ENCODE data around the gene CRYBG2.

CRYBG2 gene

GRCh38 chr1:26278303-26278702 is 75.6 kb downstream of the CRYBG2 start:
- Histone ChIP-seq H3K4me3 (ENCODE audit: severe bottlenecking) (no peak overlapping the region), H3K4me1 (ENCODE audit: insufficient read depth, poor library complexity, severe bottlenecking) (peaks cover 54% of the 10 kb centered on the region), H3K9me3 (ENCODE audit: severe bottlenecking) (no peaks in the 10 kb centered on the region), H3K27ac (ENCODE audit: poor library complexity, severe bottlenecking) (peak overlapping the region; percentile 91), H3K27me3 (ENCODE audit: insufficient read depth, poor library complexity, severe bottlenecking) (no peaks in the 10 kb centered on the region), H3K36me3 (ENCODE audit: low read depth) (peaks cover 36% of the 10 kb centered on the region)
- ATAC-seq (ENCODE audit: low read depth) (peak; percentile 47), DNase-seq (ENCODE audit: low spot score) (peak; percentile 85)
- TF ChIP-seq, protein P1, sequence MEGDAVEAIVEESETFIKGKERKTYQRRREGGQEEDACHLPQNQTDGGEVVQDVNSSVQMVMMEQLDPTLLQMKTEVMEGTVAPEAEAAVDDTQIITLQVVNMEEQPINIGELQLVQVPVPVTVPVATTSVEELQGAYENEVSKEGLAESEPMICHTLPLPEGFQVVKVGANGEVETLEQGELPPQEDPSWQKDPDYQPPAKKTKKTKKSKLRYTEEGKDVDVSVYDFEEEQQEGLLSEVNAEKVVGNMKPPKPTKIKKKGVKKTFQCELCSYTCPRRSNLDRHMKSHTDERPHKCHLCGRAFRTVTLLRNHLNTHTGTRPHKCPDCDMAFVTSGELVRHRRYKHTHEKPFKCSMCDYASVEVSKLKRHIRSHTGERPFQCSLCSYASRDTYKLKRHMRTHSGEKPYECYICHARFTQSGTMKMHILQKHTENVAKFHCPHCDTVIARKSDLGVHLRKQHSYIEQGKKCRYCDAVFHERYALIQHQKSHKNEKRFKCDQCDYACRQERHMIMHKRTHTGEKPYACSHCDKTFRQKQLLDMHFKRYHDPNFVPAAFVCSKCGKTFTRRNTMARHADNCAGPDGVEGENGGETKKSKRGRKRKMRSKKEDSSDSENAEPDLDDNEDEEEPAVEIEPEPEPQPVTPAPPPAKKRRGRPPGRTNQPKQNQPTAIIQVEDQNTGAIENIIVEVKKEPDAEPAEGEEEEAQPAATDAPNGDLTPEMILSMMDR (IDR thresholded peaks at IDR 0.05; ENCODE audit: poor library complexity, severe bottlenecking), result no peak

- no peak for DNase-seq (ENCODE audit: low spot score)
- H3K9me3 ChIP-seq (ENCODE audit: severe bottlenecking), result no peaks in the 10 kb centered on the region
- H3K4me1 ChIP-seq (ENCODE audit: insufficient read depth, poor library complexity, severe bottlenecking), result peaks cover 54% of the 10 kb centered on the region
- no peak for ATAC-seq (ENCODE audit: low read depth)
- H3K4me3 ChIP-seq (ENCODE audit: severe bottlenecking), result no peak overlapping the region
- TF ChIP-seq, protein P1 (IDR thresholded peaks at IDR 0.05; ENCODE audit: poor library complexity, severe bottlenecking), result no peak
- H3K36me3 ChIP-seq (ENCODE audit: low read depth), result peaks cover 36% of the 10 kb centered on the region
- peak overlapping the region; percentile 91 for H3K27ac ChIP-seq (ENCODE audit: poor library complexity, severe bottlenecking)
- no peaks in the 10 kb centered on the region for H3K27me3 ChIP-seq (ENCODE audit: insufficient read depth, poor library complexity, severe bottlenecking)
Measured at GRCh38 chr1:26277719-26278118, 76.2 kb downstream of the CRYBG2 start.

DNA sequence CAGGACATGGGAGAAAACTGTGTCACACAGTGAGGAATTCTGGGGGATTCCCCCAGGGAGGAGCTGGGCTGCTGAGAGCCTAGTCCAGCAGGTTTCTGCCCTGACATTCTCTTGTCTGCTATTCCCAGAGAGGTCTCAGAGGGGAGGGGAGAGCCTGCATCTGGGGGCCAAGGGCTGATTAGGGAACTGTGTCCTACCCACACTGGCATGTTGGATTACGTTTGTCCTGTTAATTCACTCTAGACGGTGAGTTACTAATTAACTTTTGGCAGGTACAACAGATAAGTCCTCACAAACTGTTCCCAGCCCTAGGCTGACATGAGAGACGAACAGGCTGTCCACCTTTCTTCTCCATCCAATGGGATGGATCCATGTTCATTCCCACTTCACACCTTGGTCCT is 76.7 kb downstream of the CRYBG2 start:
- no peaks in the 10 kb centered on the region for H3K27me3 ChIP-seq (ENCODE audit: insufficient read depth, poor library complexity, severe bottlenecking)
- DNase-seq (ENCODE audit: low spot score) (no peak), ATAC-seq (ENCODE audit: low read depth) (no peak)
- H3K27ac ChIP-seq (ENCODE audit: poor library complexity, severe bottlenecking), result peak overlapping the region; percentile 91
- TF ChIP-seq, protein P1 (IDR thresholded peaks at IDR 0.05; ENCODE audit: poor library complexity, severe bottlenecking), result no peak
- H3K4me1 ChIP-seq (ENCODE audit: insufficient read depth, poor library complexity, severe bottlenecking), result peaks cover 54% of the 10 kb centered on the region
- H3K4me3 ChIP-seq (ENCODE audit: severe bottlenecking), result no peak overlapping the region
- H3K36me3 ChIP-seq (ENCODE audit: low read depth), result peaks cover 36% of the 10 kb centered on the region
- no peaks in the 10 kb centered on the region for H3K9me3 ChIP-seq (ENCODE audit: severe bottlenecking)

DNA sequence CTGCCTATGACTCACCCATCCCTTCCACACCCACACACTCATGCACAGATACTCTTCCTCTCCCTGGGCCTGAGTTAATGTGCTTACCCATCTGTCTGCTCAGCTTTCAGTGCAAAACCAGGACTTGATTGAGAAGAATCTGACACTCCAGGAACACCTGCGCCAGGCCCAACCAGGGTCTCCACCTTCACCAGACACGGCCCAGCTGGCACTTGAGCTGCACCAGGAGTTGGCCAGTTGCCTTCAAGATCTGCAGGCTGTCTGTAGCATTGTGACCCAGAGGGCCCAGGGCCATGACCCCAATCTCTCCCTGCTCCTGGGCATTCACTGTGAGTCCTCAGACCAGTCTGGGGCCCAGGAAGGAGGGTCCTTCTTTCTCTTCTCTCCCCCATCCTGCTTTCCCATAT is 77.5 kb downstream of the CRYBG2 start:
- Histone ChIP-seq H3K4me1 (ENCODE audit: insufficient read depth, poor library complexity, severe bottlenecking) (peaks cover 54% of the 10 kb centered on the region), H3K27me3 (ENCODE audit: insufficient read depth, poor library complexity, severe bottlenecking) (no peaks in the 10 kb centered on the region), H3K4me3 (ENCODE audit: severe bottlenecking) (no peak overlapping the region), H3K9me3 (ENCODE audit: severe bottlenecking) (no peaks in the 10 kb centered on the region), H3K27ac (ENCODE audit: poor library complexity, severe bottlenecking) (peak overlapping the region; percentile 91), H3K36me3 (ENCODE audit: low read depth) (peaks cover 38% of the 10 kb centered on the region)
- DNase-seq (ENCODE audit: low spot score) (no peak), ATAC-seq (ENCODE audit: low read depth) (no peak)
- TF ChIP-seq, protein P1 (IDR thresholded peaks at IDR 0.05; ENCODE audit: poor library complexity, severe bottlenecking), result no peak

DNA sequence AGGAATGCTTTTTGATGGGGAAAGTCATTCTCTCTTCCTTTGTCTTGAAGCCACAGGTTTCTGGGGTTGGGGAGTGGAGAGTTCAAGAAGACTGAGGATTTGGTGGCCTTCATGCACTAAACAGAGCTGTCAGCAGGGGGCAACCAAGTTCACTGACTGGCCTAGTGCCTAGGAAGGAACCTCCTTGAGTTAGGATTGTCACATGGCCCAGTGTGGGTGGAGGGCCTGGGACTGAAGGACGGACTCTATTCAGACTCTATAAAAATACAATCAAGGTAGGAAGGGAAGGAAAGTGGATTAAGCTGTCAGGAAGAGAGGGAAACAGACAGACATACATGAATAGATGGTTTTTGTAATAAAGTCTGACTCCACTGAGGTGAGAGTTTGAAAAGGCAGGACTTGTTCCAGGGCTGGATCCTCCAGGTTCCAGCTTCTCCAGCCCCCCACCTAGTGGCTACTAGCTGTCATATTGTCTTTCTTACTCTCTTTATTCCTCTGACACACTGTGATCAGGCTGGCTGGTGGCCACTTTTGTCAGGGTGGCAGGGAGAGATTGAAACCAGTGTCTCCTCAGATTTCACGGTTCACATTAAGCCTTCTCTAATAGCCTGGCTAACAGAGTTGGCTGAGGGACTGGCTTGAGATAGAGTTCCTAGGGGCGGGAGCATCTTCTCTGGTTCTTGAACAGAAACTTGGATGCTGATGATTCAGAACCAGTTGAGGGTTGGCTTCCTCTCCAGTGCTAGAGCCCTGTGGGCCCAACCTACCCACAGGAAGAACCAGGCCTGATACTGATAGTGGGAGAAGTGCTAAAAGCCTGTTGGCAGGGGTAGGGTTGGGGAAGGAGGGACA is 78.1 kb downstream of the CRYBG2 start:
- H3K27me3 ChIP-seq (ENCODE audit: insufficient read depth, poor library complexity, severe bottlenecking), result no peaks in the 10 kb centered on the region
- H3K9me3 ChIP-seq (ENCODE audit: severe bottlenecking), result no peaks in the 10 kb centered on the region
- H3K4me1 ChIP-seq (ENCODE audit: insufficient read depth, poor library complexity, severe bottlenecking), result peaks cover 54% of the 10 kb centered on the region
- H3K4me3 ChIP-seq (ENCODE audit: severe bottlenecking), result no peak overlapping the region
- ATAC-seq (ENCODE audit: low read depth) (peak; percentile 59), DNase-seq (ENCODE audit: low spot score) (peak; percentile 80)
- TF ChIP-seq, protein P1 (IDR thresholded peaks at IDR 0.05; ENCODE audit: poor library complexity, severe bottlenecking), result peak; percentile 79
- peaks cover 36% of the 10 kb centered on the region for H3K36me3 ChIP-seq (ENCODE audit: low read depth)
- H3K27ac ChIP-seq (ENCODE audit: poor library complexity, severe bottlenecking), result peak overlapping the region; percentile 91

All from RWPE2 (cell line).